Measurements from ENCODE around the gene SSBP3. TPM values are rescaled to one million over a fixed set of nuclear protein-coding genes. Genes with fewer than 3 reads are reported as not detected.

SSBP3 gene
- total RNA-seq, 2 donors from 2014 or later, result 59.0 to 92.1 TPM

DNA sequence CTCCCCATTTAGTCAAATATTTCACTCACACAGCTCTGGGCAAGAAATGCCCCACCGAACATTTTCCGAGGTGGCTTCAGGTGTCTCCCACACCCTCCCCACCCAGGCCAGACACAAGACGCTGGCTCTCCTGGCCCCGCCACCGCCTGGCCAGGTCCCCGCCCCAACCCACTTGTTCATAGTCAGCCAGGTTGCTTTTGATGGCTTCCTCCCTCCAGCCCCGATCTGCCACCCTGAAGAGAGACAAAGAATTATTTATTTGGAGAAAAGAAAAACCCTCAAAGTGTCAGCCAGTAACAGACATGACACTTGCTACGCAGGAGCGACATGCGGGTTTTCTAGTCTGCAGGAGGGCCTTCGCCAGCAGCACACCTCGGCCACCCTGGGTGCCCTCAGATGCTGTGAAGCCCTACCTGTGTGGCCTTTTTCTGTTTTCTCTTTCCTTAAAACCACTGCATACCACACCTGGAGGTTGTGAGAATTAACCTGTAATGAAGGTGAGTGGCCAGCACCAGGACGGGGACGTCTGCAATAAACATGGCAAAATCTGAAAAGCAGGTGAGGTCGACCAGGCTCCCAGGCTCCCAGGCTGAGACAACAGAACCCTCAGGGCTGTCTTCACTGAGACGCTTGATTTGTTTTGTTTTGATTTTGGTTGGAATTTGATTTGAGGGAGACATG is 27.2 kb downstream of the SSBP3 start:
- peaks cover 59 to 67% of the 10 kb centered on the region in 2 donors for H3K4me1 Mint-ChIP-seq (ENCODE audit: low read depth in 2 of 2)
- no peaks in the 10 kb centered on the region for H3K36me3 Mint-ChIP-seq
- H3K4me3 Mint-ChIP-seq, result no peak overlapping the region
- ATAC-seq (no peak), DNase-seq (ENCODE audit: low spot score) (no peak)
- peak overlapping the region; percentile 35 to 87 for H3K27ac Mint-ChIP-seq
- H3K27me3 Mint-ChIP-seq, result no peaks in the 10 kb centered on the region
- no peaks in the 10 kb centered on the region for H3K9me3 Mint-ChIP-seq

DNA sequence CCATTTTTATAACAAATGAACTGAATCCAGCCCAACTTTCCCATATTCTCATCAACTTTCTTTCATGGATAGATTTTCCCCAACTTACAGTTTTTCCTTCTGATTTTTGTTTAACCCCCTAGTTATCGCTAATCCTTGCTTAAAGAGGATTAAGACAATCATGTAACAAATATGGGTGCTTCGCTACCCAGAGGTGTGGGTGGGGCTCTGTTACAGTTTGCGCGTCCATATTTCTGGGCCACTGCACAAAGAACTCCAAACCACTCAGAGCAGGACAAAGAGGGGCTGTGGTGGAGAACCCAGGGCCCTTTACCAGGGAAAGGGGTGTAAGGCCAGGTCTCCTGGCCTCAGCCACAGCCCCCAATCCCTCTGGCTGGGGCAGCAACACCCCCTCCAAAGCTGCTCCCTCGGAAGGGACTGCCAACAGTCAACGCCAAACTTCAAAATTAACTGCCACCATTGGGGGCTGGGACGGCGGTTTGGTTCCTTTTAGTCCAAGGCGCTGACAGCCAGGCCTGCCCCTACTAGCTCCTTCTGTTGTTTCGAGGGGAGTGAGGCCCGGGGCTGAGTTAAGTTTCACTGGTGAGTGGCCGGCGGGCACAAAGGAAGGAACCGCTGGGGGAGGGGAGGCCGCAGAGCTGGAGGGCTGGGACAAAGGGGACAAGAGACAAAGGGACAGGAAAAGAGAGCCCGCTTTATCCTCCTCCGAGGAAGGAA is 27.9 kb downstream of the SSBP3 start:
- H3K4me1 Mint-ChIP-seq (ENCODE audit: low read depth in 2 of 2), result peaks cover 64 to 69% of the 10 kb centered on the region in 2 donors
- H3K27ac Mint-ChIP-seq, result peak overlapping the region; percentile 35 to 87
- H3K27me3 Mint-ChIP-seq, result no peaks in the 10 kb centered on the region
- DNase-seq (ENCODE audit: low spot score), result no peak
- ATAC-seq, result no peak
- no peaks in the 10 kb centered on the region for H3K36me3 Mint-ChIP-seq
- no peak overlapping the region for H3K4me3 Mint-ChIP-seq
- no peaks in the 10 kb centered on the region for H3K9me3 Mint-ChIP-seq

DNA sequence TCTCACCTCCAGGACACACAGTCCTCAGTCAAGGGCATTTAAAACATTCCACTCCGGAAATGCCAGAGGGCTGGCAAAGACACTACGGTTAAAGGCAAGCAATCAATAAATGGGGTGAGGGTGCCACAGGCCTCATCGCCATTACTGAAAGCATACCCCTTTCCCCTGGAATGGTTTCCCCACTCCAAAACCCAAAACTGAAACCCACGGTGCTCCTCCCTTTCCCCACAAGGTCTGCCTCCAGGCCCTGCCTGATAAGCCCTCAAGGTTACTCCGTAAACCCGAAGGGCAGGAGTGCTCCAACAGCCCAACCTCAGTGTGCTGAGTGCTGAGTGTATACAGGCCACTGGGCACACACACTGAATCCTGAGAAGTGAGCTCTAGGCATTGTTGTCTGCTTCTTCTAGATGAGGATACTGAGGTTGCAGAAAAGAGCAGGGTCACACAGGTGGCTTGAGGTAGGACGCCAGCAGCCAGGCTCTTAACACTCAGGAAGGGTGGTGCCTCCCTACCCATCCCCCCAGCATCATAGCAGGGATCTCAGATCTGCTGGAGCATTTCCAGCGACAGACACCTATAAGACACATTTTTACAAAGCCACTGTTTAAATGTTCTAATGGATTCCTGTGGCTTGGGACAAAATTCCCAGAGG is 29.0 kb downstream of the SSBP3 start:
- no peaks in the 10 kb centered on the region for H3K27me3 Mint-ChIP-seq
- peak overlapping the region; percentile 62 to 87 for H3K27ac Mint-ChIP-seq
- no peaks in the 10 kb centered on the region for H3K36me3 Mint-ChIP-seq
- H3K4me3 Mint-ChIP-seq, result peak overlapping the region; percentile 50
- no peaks in the 10 kb centered on the region for H3K9me3 Mint-ChIP-seq
- peaks cover 75 to 77% of the 10 kb centered on the region in 2 donors for H3K4me1 Mint-ChIP-seq (ENCODE audit: low read depth in 2 of 2)
- no peak for ATAC-seq
- no peak for DNase-seq (ENCODE audit: low spot score)

DNA sequence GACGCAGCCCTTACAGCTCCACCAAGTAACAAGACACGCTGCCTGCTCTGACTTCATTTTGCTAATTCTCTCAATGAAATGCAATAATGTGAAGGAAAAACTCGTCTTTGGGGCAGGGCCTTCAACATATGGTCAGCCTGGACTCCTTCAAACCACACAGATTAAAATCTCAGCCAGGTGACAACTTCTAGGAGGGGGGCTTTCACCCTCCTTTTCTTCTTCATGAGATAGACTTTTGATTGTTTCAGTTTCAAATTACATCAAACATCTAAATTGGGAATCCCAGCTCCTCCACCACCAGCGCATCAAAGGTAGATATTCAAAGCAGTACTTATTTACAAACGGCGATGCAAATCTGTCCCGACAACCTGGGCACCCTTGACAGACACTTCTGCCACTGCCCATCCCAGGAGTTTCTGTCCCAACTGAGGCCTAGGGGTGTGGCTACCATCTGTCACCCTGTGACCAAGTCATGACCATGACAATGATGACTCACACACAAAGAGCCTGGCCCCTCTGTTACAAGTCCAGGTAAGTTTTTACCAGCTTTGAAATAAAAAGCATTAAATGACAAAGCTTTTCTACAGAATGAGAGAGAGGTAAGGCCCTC is 29.7 kb downstream of the SSBP3 start:
- H3K27me3 Mint-ChIP-seq, result no peaks in the 10 kb centered on the region
- DNase-seq (ENCODE audit: low spot score), result peak; percentile 73
- H3K36me3 Mint-ChIP-seq, result no peaks in the 10 kb centered on the region
- H3K4me3 Mint-ChIP-seq, result peak overlapping the region; percentile 50
- peak; percentile 64 to 80 for ATAC-seq
- peaks cover 78 to 82% of the 10 kb centered on the region in 2 donors for H3K4me1 Mint-ChIP-seq (ENCODE audit: low read depth in 2 of 2)
- H3K9me3 Mint-ChIP-seq, result no peaks in the 10 kb centered on the region
- H3K27ac Mint-ChIP-seq, result peak overlapping the region; percentile 62 to 87

DNA sequence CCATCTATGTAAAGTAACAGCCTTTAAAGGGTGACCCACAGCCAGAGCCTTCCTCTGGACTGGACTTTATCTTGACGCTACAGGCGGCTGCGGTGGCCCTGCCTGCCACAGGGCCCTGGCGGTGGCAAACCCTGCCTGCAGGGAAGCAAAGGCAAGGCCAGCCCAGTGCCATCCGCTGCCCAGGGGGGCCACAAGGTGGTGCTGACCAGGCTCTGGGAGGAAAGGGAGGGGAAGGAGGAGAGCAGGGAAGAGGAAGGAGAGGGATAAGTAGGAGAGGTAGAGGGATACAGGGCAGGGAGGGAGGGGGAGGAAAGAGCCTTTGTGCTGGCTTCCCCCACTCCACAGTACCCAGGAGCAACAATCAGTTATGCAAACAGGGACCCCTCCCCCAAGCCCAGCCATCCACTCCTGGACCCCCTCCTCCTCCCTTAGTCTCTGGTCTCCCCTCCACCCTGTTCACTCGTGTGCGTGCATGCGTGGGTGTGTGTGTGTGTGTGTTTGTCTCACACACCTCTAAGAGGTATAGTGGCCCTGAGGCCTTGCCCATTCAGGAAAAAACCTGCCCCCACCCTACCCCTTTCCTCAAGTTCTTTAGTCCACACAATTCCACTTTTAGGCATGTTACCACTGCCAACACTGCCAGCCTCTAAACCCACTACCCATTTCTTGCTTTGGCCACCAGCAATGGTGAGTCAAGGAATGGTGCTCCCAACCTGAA is 30.3 kb downstream of the SSBP3 start:
- Mint-ChIP-seq H3K27ac (peak overlapping the region; percentile 62 to 87), H3K4me3 (peak overlapping the region; percentile 50), H3K4me1 (ENCODE audit: low read depth in 2 of 2) (peaks cover 78 to 83% of the 10 kb centered on the region in 2 donors), H3K27me3 (no peaks in the 10 kb centered on the region), H3K9me3 (no peaks in the 10 kb centered on the region), H3K36me3 (no peaks in the 10 kb centered on the region)
- ATAC-seq (no peak), DNase-seq (ENCODE audit: low spot score) (no peak)

DNA sequence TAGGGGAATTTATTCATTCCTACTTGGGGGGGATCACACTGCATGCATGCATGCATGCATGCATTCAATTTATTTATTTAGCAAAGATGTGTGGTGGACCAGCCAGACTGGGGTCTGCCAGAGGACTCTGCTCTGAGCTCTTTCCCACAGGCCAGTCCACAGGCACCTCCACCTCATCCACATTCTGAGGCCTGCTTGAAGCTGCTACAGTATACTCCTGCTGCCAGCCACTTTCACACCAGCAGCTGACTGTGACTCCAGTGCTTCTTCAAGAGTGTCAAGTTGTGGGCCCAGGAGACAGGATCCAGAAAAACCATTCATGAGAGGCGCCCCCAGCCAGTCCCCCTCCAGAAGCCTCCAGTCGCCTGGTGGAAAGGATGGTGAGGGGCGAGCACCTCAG is 30.9 kb downstream of the SSBP3 start:
- ATAC-seq (no peak), DNase-seq (ENCODE audit: low spot score) (no peak)
- Mint-ChIP-seq H3K27ac (peak overlapping the region in 1 of 2 donors; percentile 87), H3K27me3 (no peaks in the 10 kb centered on the region), H3K36me3 (no peaks in the 10 kb centered on the region), H3K4me1 (ENCODE audit: low read depth in 2 of 2) (peaks cover 78 to 83% of the 10 kb centered on the region in 2 donors), H3K9me3 (no peaks in the 10 kb centered on the region), H3K4me3 (no peak overlapping the region)

DNA sequence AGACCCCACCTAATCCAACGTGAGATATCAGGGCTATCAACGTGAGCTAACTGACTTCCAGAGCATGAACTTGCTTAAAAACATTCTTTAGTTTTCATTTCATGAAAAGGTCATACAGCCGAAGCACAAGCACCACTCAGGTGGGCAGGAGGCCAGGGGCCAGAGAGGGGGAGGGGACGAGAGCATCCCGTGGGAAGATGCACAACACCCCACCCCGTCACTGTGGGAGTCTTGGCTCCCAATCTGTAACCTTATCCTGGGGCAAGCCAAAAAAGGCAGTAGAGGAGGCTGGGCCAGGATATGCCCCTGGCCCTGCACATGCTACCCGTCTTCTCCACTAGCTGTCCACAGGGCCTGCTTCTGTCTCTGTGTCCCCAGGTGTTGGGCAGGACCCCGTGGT is 31.4 kb downstream of the SSBP3 start:
- Mint-ChIP-seq H3K9me3 (no peaks in the 10 kb centered on the region), H3K4me3 (no peak overlapping the region), H3K27me3 (no peaks in the 10 kb centered on the region), H3K36me3 (no peaks in the 10 kb centered on the region), H3K4me1 (ENCODE audit: low read depth in 2 of 2) (peaks cover 79 to 85% of the 10 kb centered on the region in 2 donors), H3K27ac (peak overlapping the region; percentile 33 to 87)
- DNase-seq (ENCODE audit: low spot score) (no peak), ATAC-seq (no peak)

DNA sequence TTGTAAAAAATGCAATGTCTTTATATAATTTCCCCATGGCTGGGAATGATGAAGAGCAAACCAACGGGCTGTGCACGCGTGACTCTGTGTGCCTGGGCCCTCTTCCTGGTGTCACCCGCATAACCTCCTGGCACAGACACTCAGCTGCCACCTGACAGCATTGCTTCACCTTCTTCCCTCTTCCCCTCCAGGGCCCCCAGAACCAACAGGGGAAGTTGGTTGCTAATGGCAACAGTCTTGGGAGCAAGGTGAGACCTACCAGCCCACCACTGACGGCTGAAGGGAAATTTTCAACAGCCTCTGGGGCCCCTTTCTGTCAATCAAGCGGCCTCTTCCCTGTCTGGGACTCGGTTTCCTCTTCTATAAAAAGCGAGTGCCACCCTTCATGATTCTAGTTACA is 33.2 kb downstream of the SSBP3 start:
- Mint-ChIP-seq H3K27ac (peak overlapping the region; percentile 54 to 87), H3K4me3 (peak overlapping the region; percentile 23)

DNA sequence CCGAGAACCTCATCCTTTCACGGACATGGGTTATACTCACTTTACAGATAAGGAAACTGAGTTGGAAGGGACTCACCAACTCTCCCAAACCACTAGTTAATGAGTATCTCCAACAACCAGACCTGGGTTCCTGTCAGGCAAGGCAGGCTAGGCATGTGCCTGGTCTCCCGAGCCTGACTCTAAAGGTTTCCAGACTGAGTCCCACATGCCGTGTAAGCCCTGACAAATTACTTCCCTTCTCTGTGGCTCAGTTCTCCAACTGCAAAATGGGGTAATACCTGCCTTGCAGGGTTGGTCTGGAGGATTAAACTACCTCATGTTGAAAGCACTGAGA is 34.3 kb downstream of the SSBP3 start:
- ATAC-seq, result no peak
- no peak for DNase-seq (ENCODE audit: low spot score)
- H3K9me3 Mint-ChIP-seq, result no peaks in the 10 kb centered on the region
- no peaks in the 10 kb centered on the region for H3K27me3 Mint-ChIP-seq
- H3K27ac Mint-ChIP-seq, result peak overlapping the region; percentile 54 to 87
- no peaks in the 10 kb centered on the region for H3K36me3 Mint-ChIP-seq
- peaks cover 57 to 73% of the 10 kb centered on the region in 2 donors for H3K4me1 Mint-ChIP-seq (ENCODE audit: low read depth in 2 of 2)
- H3K4me3 Mint-ChIP-seq, result no peak overlapping the region

More for the DNA sequence above, 33.2 kb downstream of the SSBP3 start:
- no peak for DNase-seq (ENCODE audit: low spot score)
- Mint-ChIP-seq H3K36me3 (no peaks in the 10 kb centered on the region), H3K4me1 (ENCODE audit: low read depth in 2 of 2) (peaks cover 68 to 80% of the 10 kb centered on the region in 2 donors), H3K9me3 (no peaks in the 10 kb centered on the region), H3K27me3 (no peaks in the 10 kb centered on the region)
- peak in 1 of 2 donors; percentile 48 for ATAC-seq

DNA sequence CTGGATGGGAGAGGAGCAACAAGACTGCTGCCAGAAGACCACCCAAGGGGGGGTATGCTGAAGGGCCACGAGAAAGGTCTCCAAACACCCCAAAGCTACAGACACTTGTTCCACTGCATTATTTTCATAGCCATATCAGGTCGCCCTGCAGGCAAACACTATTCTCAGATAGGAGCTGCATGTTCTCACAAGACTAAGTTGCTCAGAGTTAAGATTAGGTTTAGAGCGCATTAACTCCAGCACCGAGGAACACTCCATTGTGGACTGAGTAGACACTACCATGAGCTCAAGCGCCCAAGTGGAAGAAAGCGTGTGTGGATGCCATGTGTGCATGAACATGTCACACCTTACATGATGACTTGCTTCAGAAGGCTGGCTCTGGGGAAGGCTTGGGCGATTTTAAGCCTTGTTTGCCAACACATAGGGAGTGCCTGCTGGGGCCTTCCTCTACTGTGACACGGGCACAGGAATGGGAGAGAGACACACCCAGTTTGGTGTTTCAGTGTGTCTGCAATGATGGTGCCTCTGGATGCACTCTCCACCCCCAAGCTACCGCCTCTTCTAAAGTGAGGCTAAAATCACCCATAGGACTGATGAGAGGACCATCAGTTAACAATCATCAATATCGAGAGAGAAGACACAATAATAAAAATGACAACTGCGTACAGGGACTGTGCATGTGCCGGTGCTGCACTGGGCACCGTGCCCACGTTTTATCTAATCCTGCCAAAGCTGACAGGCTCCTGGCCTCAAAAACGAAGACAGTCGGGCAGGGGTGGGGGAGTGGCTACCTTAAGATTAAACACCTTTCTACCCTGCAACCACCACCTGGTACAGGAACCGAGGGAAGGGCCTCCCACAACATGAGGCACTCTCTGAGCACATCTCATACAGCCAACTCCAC is 34.9 kb downstream of the SSBP3 start:
- no peaks in the 10 kb centered on the region for H3K27me3 Mint-ChIP-seq
- H3K27ac Mint-ChIP-seq, result peak overlapping the region; percentile 54 to 87
- H3K4me3 Mint-ChIP-seq, result no peak overlapping the region
- H3K36me3 Mint-ChIP-seq, result no peaks in the 10 kb centered on the region
- H3K9me3 Mint-ChIP-seq, result no peaks in the 10 kb centered on the region
- ATAC-seq, result no peak
- no peak for DNase-seq (ENCODE audit: low spot score)
- peaks cover 51 to 69% of the 10 kb centered on the region in 2 donors for H3K4me1 Mint-ChIP-seq (ENCODE audit: low read depth in 2 of 2)

DNA sequence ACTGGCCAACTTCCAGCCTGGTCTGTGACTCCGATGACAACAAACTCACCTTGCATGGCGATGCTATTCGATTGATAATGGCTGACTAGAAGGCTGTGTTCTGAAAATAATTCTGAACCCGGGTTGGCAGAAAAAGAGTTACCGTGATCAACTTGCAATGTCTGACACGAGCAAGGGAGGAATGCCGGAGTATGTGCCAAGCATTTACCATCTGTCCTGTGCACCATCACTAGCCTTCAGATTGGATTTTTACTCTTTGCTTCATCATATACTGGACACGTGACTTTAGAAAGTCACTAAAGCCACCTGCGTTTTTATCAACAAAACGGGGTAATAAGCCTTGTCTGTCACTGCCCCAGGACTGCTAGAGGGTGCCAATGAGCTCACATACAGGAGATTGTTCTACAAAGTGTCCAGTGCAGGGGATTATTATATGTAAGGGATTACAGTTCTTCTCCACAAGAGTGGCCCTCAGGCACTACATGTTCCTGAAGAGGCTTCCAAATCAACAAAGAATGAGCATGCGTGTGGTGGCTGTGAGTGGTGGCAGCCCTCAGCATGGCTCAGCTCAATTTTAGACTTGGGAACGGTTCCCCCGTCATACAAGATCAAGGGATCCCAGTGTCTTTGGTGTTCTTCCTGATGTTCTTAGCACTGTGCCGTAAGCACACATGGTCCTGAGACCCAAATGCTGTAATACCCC is 35.8 kb downstream of the SSBP3 start:
- no peaks in the 10 kb centered on the region for H3K9me3 Mint-ChIP-seq
- H3K27ac Mint-ChIP-seq, result peak overlapping the region in 1 of 2 donors; percentile 87
- peaks cover 56 to 71% of the 10 kb centered on the region in 2 donors for H3K4me1 Mint-ChIP-seq (ENCODE audit: low read depth in 2 of 2)
- no peaks in the 10 kb centered on the region for H3K36me3 Mint-ChIP-seq
- ATAC-seq (no peak), DNase-seq (ENCODE audit: low spot score) (no peak)
- no peaks in the 10 kb centered on the region for H3K27me3 Mint-ChIP-seq
- no peak overlapping the region for H3K4me3 Mint-ChIP-seq

DNA sequence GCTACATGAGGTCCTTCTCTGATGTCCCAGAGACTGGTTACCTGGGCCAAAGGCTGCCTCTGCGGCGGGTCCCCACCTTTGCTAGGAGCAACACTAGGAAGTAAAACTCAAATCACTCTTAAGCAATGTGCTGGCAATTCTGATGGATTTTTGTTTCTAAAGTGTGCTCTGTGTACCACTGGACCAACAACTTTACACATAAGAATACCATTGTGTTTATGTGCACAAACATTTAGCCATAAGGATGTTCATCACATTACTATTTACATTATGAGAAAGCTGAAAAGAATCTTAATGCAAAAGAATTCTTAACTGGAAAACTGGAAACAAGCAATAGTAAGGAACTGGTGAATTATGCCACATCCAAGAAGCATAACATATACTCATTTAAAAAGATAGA is 38.6 kb downstream of the SSBP3 start:
- Mint-ChIP-seq H3K36me3 (no peaks in the 10 kb centered on the region), H3K9me3 (no peaks in the 10 kb centered on the region), H3K27me3 (no peaks in the 10 kb centered on the region), H3K27ac (peak overlapping the region in 1 of 2 donors; percentile 17), H3K4me3 (no peak overlapping the region), H3K4me1 (ENCODE audit: low read depth in 2 of 2) (peaks cover 58 to 73% of the 10 kb centered on the region in 2 donors)
- DNase-seq (ENCODE audit: low spot score), result no peak
- ATAC-seq, result no peak

All from natural killer cell treated with Interleukin-12 subunit alpha and Interleukin-12 subunit beta and Interleukin-15 and Interleukin-18, amount 100 ng/mL, for 72 hours (primary cell).